GM18951 (cell line): ENCODE data around the gene IGSF21.

Experiments used
- POLR2A ChIP-seq: IDR thresholded peaks from 4 replicates; pipeline ENCODE4 v1.6.1; 2011; ENCODE audit warnings: mild to moderate bottlenecking; ENCODE audit not compliant: insufficient read length, insufficient read depth; ENCODE audit errors: extremely low read depth
- in situ Hi-C: fragments of 300-500 bp; cut with MboI; formaldehyde crosslinking; loops from one replicate; pipeline ENCODE4 v1.12.0; 2022; ENCODE audit warnings: low sequenced_read_pairs, mixed read lengths, inconsistent platforms; ENCODE audit not compliant: unreplicated experiment

The IGSF21 gene

DNA sequence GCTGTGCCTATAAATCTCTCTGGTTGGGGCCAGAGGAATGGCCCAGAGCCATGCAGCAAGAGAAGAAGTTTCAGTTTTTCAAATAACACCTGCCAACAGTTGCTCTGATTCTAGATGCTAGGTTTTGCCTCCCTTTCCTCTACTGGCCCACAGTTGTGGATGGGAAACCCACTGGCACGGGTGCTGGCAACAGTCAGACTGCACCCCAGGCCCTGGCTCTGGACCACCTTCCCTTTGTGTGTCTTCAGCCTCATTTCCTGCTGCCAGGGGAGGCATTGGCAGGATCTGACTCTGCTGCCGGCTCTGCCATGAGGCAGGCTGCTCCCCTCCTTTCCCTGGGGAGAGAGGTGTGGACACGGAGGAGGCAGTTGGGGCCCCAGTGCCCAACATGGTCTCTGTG lies 142.0 kb downstream of the IGSF21 start:
- TF ChIP-seq POLR2A = no peak
- in situ Hi-C loops = no loop called here

DNA sequence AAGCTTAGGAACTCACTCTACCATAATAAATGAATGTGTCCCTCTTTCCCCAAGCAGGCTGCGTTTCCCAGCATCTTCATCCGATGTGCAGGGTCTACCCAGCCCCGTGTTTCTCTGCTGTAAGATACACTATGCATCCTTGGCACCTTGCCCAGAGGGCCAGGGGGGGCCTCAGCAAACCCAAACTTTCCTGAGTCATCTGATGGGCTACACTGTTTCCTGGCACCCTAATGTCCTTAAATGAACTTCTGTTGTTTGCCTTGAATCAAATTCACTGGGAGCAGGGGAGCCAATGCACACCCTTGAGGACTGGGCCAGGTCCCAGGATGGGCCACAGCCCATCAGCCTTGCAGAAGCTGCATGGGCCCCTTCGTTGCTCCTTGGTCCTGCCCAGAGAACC lies 145.5 kb downstream of the IGSF21 start:
- TF ChIP-seq POLR2A = no peak
- in situ Hi-C loops = no loop called here

DNA sequence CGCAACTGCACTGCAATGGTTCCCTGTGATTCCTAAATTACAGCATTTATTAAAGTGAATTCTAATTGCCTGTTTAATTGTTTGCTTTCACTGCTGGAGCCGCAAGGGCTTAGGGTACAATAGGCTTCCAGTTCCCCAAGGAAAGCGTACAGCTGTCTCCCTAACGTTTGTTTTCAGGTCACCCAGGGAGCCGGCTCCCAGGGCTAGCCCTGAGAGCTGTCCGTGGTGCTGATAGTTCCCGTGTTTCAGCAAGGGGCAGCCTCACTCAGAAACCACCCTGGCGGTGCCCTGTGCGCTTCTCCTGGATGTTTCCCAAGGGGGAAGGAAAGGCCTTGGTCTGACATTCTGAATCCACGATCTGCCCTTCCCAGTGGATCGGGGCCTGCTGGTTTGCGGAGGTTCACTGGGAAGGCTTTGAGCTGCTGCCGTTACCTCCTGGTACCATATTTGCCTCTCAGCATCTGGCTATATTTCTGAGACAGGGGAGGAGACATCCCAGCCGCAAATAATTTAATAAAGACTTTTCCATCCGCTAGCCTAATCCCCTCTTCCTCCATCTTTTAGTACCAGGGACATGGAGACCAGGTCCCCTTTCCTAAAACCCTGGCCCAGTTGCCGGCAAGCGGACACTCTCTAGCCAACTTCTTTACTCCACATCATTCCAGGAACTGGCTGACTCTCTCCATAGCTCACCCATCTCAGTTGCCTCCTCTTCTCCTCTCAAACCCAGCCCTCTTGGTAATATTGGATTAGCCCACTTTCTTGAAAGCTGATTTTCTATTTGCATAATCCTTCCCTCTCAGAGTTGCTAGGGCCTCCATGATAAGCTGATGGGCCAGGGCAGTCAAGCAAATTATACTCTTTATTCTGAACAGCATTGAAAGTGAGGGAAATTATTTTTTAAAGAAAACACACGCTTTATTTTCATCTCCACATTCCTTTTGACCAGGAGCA lies 149.0 kb downstream of the IGSF21 start:
- in situ Hi-C loops = no loop called here
- TF ChIP-seq POLR2A = no peak

DNA sequence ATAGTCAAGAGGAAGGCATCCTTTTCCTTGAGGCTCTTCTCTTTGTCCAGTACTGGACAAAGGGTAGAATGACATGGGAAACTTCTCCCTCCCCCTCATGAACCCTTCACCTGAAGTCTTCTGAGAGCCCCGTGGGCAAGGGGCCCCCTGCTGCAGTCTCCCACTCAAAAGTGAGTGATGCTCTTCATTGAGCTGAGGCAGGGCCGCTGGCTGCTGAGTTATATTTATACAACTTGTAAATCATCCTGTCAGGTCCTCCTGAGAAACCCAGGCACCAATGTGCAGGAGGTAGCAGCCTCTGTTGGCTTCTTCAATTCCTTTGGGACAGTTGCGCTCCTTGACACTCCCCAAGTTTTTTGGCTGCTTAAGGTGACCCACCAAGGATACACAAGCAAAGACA lies 150.2 kb downstream of the IGSF21 start:
- no peak for TF ChIP-seq POLR2A
- in situ Hi-C loops = no loop called here

DNA sequence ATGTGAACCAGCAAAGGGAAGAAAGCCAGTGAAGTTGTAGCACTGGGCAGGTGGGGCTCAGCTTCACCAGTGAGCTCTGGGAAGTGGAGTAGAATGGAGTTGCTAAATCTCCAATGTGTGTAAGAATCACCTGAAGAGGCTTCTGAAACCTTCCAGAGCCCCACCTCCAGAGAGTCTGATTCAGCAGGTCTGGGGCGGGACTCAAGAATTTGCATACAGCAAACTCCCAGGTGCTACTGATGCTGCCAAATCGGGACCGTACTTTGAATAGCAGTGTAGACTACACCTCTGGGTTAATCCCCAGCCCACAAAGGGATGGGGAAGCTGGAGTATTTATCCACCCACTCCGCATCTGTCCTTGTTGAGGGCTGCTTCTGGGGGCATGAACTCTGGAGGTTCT lies 154.3 kb downstream of the IGSF21 start:
- TF ChIP-seq POLR2A = no peak
- in situ Hi-C loops = no loop called here

DNA sequence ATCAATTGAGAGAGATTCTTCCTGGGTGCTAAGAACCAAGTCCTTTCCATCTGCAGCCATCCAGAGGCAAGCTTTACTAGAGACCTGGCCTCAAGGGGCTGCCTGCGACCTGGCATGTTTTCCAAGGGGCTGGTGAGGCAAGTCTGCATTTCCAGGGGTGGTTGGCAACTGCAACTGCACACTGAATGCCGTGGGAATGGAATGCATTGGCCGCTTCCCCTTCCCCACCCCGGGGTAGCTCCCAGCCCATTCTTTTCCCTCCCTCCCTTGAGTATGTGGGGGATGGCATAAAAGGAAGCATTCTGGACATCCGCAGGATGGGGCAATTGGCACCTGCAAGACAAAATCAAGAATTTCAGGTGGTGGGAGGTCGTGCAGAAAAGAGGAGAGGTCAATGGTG lies 155.1 kb downstream of the IGSF21 start:
- no peak for TF ChIP-seq POLR2A
- in situ Hi-C loops = no loop called here

DNA sequence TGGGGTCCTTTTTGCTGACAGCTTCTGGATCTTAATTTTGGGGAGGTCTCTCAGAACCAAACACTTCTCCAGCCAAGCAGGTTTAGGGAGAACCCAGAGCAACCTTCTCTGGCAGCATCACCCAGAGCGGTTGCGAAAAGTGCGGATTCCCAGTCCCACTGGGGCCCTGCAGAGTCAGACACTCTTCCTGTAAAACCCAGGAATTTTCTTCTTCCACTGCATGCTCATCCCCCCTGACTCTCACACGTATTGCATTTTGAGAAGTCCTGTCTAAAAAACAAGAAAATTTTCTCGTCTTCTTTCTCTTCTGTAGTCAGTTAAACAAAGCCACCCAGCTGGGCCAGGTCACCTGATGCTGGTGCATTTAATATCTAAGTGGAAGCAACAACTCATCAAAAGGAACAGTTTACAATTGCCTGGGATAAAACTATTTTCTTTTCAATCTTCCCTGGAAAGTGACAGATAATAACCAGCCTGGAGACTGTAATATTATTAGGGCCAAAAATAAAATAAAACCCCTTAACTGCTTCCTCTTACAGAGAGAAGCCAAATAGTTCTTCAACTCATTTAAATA lies 156.0 kb downstream of the IGSF21 start:
- TF ChIP-seq POLR2A = no peak
- in situ Hi-C loops = no loop called here

DNA sequence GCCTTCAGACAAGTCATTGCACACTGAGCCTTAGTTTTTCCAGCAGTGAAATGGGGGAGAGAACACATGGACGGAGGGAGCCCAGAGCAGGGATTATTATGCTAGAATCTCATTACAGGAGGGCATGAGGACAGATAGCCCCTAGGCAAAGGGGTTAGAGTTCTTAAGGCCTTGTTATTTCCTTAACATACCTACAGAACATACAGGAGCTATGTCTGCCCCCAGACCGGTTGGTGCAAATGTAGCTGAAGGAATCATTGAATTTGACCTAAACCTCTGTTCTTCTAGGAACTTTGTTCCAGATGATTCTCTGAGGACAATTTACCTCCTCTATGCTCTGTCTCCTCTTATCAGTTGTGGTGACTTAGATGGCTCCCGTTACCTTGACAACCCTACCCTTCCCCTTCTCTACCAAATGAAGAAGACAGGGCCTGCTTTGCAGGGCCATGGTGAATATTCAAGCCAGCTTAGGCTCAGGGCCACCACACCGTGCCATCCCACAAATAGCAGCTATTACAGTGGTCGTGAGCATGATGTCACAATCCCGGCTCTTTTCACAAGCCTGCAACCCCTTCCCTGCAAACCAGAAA lies 156.9 kb downstream of the IGSF21 start:
- in situ Hi-C loops = no loop called here
- TF ChIP-seq POLR2A = no peak

DNA sequence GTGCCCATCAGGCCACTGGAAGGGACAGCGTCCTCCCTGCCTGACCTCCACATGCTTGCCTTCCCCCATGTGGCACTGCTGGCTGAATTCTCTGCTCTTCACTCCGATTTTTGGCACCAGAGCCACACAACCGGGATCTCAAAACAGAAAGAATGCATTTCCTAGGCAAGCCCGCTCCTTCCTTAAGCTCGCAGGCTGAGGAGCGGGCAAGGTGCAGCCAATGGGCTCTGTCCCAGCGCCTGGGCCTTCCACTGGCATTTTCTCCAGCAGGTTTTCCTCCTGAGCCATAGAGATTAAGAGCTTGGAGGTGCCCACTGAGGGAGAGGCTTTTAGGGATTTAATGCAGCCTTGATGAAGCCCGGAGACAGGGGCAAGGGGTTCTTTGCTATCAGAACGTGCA lies 158.0 kb downstream of the IGSF21 start:
- no peak for TF ChIP-seq POLR2A
- in situ Hi-C loops = no loop called here

DNA sequence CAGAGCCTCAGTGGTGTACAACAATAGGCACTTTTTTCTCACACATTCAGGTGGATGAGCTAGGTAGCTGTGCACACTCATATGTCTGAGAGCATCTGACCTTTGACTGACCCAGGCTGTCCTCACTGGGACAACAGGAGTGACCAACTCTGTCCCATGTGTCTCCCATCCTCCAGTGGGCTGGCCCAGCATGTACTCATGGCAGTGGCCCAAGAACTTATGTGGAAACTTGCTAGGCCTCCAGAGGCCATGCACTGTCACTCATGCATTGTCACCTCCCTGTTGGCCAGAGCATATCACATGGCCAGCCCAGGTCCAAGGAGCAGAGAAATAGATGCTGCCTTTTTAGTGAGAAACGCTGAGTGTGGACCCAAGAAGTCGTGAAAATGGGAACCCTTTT lies 158.8 kb downstream of the IGSF21 start:
- no peak for TF ChIP-seq POLR2A
- in situ Hi-C loops = no loop called here

DNA sequence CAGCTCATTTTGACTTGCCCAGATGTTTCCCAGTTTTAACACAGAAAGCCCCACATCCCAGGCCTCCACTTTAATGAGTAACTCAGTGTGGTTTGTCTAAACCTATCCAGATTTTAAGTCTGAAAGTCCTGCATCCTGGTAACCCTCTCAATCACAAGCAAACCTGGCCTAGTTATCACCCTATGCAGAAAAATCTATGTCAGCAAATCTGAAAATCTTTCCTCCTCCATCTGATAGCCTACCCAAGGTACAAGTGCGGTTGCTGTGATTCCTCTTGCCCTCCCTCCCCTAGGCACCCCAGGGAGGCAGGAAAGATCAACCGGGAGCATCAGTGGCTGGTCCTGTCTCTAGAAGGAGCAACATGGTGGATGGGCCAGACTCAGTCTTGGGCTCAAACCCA lies 163.7 kb downstream of the IGSF21 start:
- TF ChIP-seq POLR2A = no peak
- in situ Hi-C loops = no loop called here

DNA sequence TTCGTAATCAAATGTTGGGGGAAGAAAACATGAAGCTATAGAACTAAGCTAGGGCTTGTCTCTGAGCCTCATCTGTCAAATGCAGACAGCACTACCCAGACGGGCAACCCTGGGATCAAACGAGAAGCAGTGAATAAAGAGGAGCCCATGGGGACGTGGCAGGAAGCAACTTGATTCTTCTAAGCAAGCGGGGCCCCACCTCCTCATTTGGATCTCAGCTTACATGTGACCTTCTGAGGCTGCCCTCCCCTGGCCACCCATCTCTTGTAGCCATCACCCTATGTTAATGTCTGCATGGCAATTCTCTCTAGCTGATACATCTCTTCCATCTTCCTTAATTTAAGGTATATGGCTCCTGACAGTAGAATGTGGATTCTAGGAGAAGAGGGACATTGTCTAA lies 171.3 kb downstream of the IGSF21 start:
- in situ Hi-C loops = no loop called here
- TF ChIP-seq POLR2A = no peak

DNA sequence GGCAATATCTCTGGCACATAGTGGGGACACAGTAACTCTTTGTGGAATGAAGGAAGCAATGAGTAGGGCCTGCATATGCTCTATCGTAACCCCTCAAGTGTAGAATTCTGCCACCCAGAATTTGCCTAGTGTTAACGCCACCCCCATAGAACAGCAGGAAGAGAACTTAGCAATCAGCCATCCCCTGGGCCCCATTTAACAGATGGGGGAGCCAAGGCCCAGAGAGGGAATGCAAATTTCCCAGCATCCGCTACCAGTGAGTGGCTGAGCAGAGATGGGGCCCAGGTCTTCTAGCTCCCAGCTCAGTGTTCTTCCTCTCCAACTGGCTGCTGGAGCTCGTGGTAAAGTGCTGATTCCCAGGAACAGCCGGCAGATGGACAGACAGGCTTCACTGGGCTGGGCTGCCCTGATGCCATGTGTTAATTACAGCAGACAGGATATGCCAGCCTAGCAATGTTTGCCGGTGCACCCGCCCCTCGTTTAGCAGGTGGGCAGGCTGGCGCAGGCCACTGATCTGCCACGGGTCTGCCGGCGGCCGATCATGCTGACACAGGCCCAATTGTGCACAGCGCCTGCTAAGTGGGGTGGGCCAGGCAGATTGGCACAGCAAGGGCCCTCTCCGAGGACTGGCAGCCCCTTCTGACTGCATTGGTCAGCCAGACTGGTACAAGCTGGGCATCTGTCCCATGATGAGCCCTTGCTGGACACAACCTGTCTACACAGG lies 171.9 kb downstream of the IGSF21 start:
- TF ChIP-seq POLR2A = no peak
- in situ Hi-C loops = no loop called here
